ENCODE measurements around the gene UTY.

UTY gene

GRCh38 chrY:13415556-13415955 is 64.3 kb downstream of the UTY start:
- DNase-seq (ENCODE audit: low read depth, low spot score), result no peak

- no peak for DNase-seq (ENCODE audit: low read depth, low spot score)
Observed at GRCh38 chrY:13398876-13399275, 81.0 kb downstream of the UTY start.

- no peak for DNase-seq (ENCODE audit: low read depth, low spot score)
Observed at GRCh38 chrY:13381110-13381683, 98.6 kb downstream of the UTY start.

GRCh38 chrY:13370868-13371800 is 108.7 kb downstream of the UTY start:
- no peak for DNase-seq (ENCODE audit: low read depth, low spot score)

GRCh38 chrY:13370245-13370644 is 109.6 kb downstream of the UTY start:
- no peak for DNase-seq (ENCODE audit: low read depth, low spot score)

- no peak for DNase-seq (ENCODE audit: low read depth, low spot score)
Observed at GRCh38 chrY:13368513-13368845, 111.4 kb downstream of the UTY start.

GRCh38 chrY:13363641-13364040 is 116.2 kb downstream of the UTY start:
- no peak for DNase-seq (ENCODE audit: low read depth, low spot score)

GRCh38 chrY:13362662-13363061 is 117.2 kb downstream of the UTY start:
- DNase-seq (ENCODE audit: low read depth, low spot score), result no peak

- DNase-seq (ENCODE audit: low read depth, low spot score), result no peak
Observed at GRCh38 chrY:13361656-13362636, 117.9 kb downstream of the UTY start.

GRCh38 chrY:13351443-13351842 is 128.4 kb downstream of the UTY start:
- DNase-seq (ENCODE audit: low read depth, low spot score), result no peak

- DNase-seq (ENCODE audit: low read depth, low spot score), result no peak
Observed at GRCh38 chrY:13347106-13347505, 132.7 kb downstream of the UTY start.

GRCh38 chrY:13345549-13345948 is 134.3 kb downstream of the UTY start:
- DNase-seq (ENCODE audit: low read depth, low spot score), result no peak

- no peak for DNase-seq (ENCODE audit: low read depth, low spot score)
Observed at GRCh38 chrY:13343307-13343946, 136.4 kb downstream of the UTY start.

GRCh38 chrY:13339939-13340338 is 139.9 kb downstream of the UTY start:
- no peak for DNase-seq (ENCODE audit: low read depth, low spot score)

- no peak for DNase-seq (ENCODE audit: low read depth, low spot score)
Observed at GRCh38 chrY:13339381-13339780, 140.5 kb downstream of the UTY start.

- DNase-seq (ENCODE audit: low read depth, low spot score), result no peak
Observed at GRCh38 chrY:13338711-13339110, 141.1 kb downstream of the UTY start.

- DNase-seq (ENCODE audit: low read depth, low spot score), result no peak
Observed at GRCh38 chrY:13337934-13338333, 141.9 kb downstream of the UTY start.

GRCh38 chrY:13333791-13334190 is 146.0 kb downstream of the UTY start:
- no peak for DNase-seq (ENCODE audit: low read depth, low spot score)

GRCh38 chrY:13330651-13331050 is 149.2 kb downstream of the UTY start:
- DNase-seq (ENCODE audit: low read depth, low spot score), result no peak

- DNase-seq (ENCODE audit: low read depth, low spot score), result no peak
Observed at GRCh38 chrY:13312966-13313365, 166.9 kb downstream of the UTY start.

GRCh38 chrY:13307959-13308358 is 171.9 kb downstream of the UTY start:
- no peak for DNase-seq (ENCODE audit: low read depth, low spot score)

GRCh38 chrY:13300795-13301194 is 179.0 kb downstream of the UTY start:
- DNase-seq (ENCODE audit: low read depth, low spot score), result no peak

Measured in iPS DF 19.7 (cell line).